CD8-positive, alpha-beta memory T cell (primary cell): ENCODE results near the gene RALA. TPM values are rescaled to one million over a fixed set of nuclear protein-coding genes. Genes with fewer than 3 reads are reported as not detected.

Experiments used
- CTCF ChIA-PET: fragments of 350-600 bp; sonication (Branson Sonifier 250); formaldehyde crosslinking; loops from one replicate; lab custom pipeline; 2021; ENCODE audit warnings: antibody characterized with exemption; lab: Charles Lee
- POLR2A ChIA-PET: fragments of 350-600 bp; sonication (Branson Sonifier 250); formaldehyde crosslinking; loops from one replicate; lab custom pipeline; 2021; ENCODE audit warnings: antibody characterized with exemption; lab: Charles Lee
- DNase-seq, 5 donors: peaks; one replicate each; pipeline versions ENCODE4 v3.0.0 to v3.0.0-alpha.2; 2020 to 2022; ENCODE audit warnings: mixed read lengths in 1 of 5
- H3K27ac ChIP-seq: one replicate; pipeline ENCODE4 v1.7.0; 2013; ENCODE audit warnings: low read depth, mild to moderate bottlenecking, low read length, moderate library complexity
- H3K27me3 ChIP-seq: 2 replicates; pipeline ENCODE4 v1.7.0; 2013; ENCODE audit warnings: low read length, mild to moderate bottlenecking; ENCODE audit not compliant: insufficient read depth, poor library complexity, severe bottlenecking
- H3K36me3 ChIP-seq: 2 replicates; pipeline ENCODE4 v1.7.0; 2013; ENCODE audit warnings: mild to moderate bottlenecking, low read length, moderate library complexity; ENCODE audit not compliant: insufficient read depth
- H3K4me1 ChIP-seq: 2 replicates; pipeline ENCODE4 v1.7.0; 2013; ENCODE audit warnings: mild to moderate bottlenecking, low read length, moderate library complexity; ENCODE audit not compliant: insufficient read depth
- H3K4me3 ChIP-seq: 2 replicates; pipeline ENCODE4 v1.7.0; 2013; ENCODE audit warnings: mild to moderate bottlenecking, low read length
- H3K9me3 ChIP-seq: 2 replicates; pipeline ENCODE4 v1.7.0; 2013; ENCODE audit warnings: mild to moderate bottlenecking, low read length
- H3K27ac Mint-ChIP-seq, 8 donors: one replicate each; pipeline ENCODE4 v1.8.0; 2020 to 2021; ENCODE audit warnings: mixed read lengths in 8 of 8, mild to moderate bottlenecking in 6 of 8, inconsistent platforms in 3 of 8, moderate library complexity in 3 of 8
- H3K27me3 Mint-ChIP-seq, 2 donors: one replicate each; pipeline ENCODE4 v1.8.0; 2020 to 2021; ENCODE audit warnings: mixed read lengths in 2 of 2, mild to moderate bottlenecking in 1 of 2, moderate library complexity in 1 of 2
- H3K36me3 Mint-ChIP-seq, 3 donors: one replicate each; pipeline ENCODE4 v1.8.0; 2020 to 2021; ENCODE audit warnings: mixed read lengths in 3 of 3, inconsistent platforms in 1 of 3, mild to moderate bottlenecking in 1 of 3
- H3K4me1 Mint-ChIP-seq, 3 donors: one replicate each; pipeline ENCODE4 v1.8.0; 2020 to 2021; ENCODE audit warnings: mixed read lengths in 3 of 3, inconsistent platforms in 1 of 3, mild to moderate bottlenecking in 1 of 3
- H3K4me3 Mint-ChIP-seq, 7 donors: one replicate each; pipeline ENCODE4 v1.8.0; 2020 to 2021; ENCODE audit warnings: mixed read lengths in 7 of 7, mild to moderate bottlenecking in 6 of 7, moderate library complexity in 4 of 7, inconsistent platforms in 2 of 7
- H3K9me3 Mint-ChIP-seq, 5 donors: one replicate each; pipeline ENCODE4 v1.8.0; 2020 to 2022; ENCODE audit warnings: mixed read lengths in 5 of 5, mild to moderate bottlenecking in 3 of 5, moderate library complexity in 2 of 5, inconsistent platforms in 1 of 5
- polyA plus RNA-seq: library from polyadenylated mRNA; unstranded; fragments of 300-500 nt; fragmentation: Illumina TruSeq; gene quantifications from one replicate; pipeline ENCODE4 v1.2.3, GENCODE V29; 2021
- total RNA-seq, 2 experiments: library from RNA; stranded (reverse); gene quantifications; one replicate each; pipeline ENCODE4 v1.2.3, GENCODE V29; 2021

The RALA gene
- total and polyA plus RNA-seq, 3 experiments from 2014 or later = 32.9 to 38.6 (median 33.0) TPM

DNA sequence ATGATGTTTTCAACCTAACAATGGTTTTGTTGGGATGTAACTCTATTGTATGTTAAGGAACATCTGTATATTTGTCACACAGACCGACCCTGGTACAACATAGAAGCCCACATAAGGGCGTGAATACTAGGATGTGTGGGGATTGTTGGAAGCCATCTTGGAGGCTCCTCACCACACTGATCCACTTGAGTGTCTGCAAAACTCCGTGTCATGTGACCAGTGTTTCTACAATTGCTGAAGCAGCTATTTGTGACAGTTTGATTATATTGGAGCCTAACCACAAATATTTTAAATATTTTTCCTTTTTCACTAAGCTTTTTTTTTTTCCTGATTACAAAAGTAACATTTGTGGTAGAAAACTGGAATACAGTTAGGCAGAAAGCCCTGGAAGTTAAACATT is 27.9 kb downstream of the RALA start:
- ChIA-PET POLR2A (no interaction called here), CTCF (interaction anchor here (0.9 kb wide), 1 partner anchor 1253 kb away, joined by 3 read pairs; no protein-coding TSS in a partner anchor)
- H3K36me3 ChIP-seq = no peaks in the 10 kb centered on the region
- Mint-ChIP-seq H3K27me3 (no peaks in the 10 kb centered on the region), H3K9me3 (peaks cover 0 to 5% (median 0%) of the 10 kb centered on the region in 5 donors), H3K27ac (no peak overlapping the region), H3K36me3 (peaks cover 8 to 23% (median 10%) of the 10 kb centered on the region in 3 donors), H3K4me1 (peaks cover 27 to 68% (median 65%) of the 10 kb centered on the region in 3 donors), H3K4me3 (no peak overlapping the region)
- H3K4me3 ChIP-seq = no peak overlapping the region
- H3K27ac ChIP-seq = no peak overlapping the region
- no peak for DNase-seq
- H3K9me3 ChIP-seq = no peaks in the 10 kb centered on the region
- no peaks in the 10 kb centered on the region for H3K27me3 ChIP-seq
- H3K4me1 ChIP-seq = peaks cover 6% of the 10 kb centered on the region

DNA sequence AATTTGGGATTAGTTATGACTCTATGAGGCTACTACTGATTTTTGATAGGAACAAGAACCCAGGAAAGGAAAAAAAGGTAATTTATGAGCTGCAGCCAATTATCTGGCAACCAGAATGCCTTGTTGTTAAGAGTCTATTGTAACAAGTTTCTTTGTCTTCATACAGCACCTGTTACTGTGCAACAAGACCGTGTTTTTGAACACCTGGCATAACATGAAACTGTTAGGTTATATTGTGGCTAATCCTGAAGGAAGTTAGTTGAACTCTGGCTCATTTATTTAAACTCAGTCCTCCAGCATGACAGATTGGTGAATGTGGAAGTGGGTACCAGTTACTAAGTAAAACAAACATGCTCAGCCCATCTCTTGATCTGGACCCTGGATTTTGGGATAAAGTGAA is 33.0 kb downstream of the RALA start:
- no peak for DNase-seq
- peak overlapping the region in 1 of 8 donors; percentile 43 for H3K27ac Mint-ChIP-seq
- POLR2A ChIA-PET = interaction anchor here (0.6 kb wide), 1 partner anchor 70 kb away, joined by 4 read pairs; no protein-coding TSS in a partner anchor
- Histone ChIP-seq H3K9me3 (no peaks in the 10 kb centered on the region), H3K27me3 (no peaks in the 10 kb centered on the region), H3K27ac (no peak overlapping the region), H3K36me3 (no peaks in the 10 kb centered on the region), H3K4me3 (no peak overlapping the region), H3K4me1 (no peaks in the 10 kb centered on the region)
- H3K36me3 Mint-ChIP-seq = peaks cover 10 to 29% (median 26%) of the 10 kb centered on the region in 3 donors
- CTCF ChIA-PET = interaction anchor here (1.4 kb wide), 1 partner anchor 27 kb away, joined by 3 read pairs; no protein-coding TSS in a partner anchor
- peaks cover 22 to 53% (median 50%) of the 10 kb centered on the region in 3 donors for H3K4me1 Mint-ChIP-seq
- H3K27me3 Mint-ChIP-seq = no peaks in the 10 kb centered on the region
- peaks cover 0 to 5% (median 3%) of the 10 kb centered on the region in 5 donors for H3K9me3 Mint-ChIP-seq
- no peak overlapping the region for H3K4me3 Mint-ChIP-seq

DNA sequence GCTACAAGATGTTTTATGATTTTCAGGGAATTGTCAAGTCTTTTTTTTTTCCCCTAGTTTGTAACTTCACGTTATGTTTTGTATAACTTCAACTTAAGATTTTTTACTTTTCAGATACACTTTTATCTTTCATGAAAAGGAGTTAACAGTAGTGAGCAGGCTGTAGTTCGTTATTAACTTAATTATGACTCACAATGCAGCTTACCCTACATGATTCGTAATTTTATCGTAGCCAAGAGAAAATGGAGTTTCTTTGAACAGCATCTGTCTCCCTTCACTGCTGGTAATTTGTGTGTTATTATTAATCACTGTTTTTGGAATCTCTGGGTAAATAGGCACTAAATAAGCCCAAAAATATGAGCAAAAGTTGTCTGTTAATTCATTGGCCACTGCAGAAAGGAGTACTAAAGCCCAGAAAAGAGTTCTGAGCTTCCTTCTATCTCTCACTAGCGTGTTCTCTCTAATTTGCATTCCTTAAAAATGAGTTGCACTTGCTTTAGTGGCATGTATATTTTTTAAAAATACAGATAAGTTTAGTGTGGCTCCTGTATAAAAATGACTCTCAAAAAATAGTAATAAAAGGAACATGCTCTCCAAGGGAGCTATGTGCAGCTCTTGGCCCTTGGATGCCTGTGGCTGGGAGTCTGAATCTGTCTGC is 36.1 kb downstream of the RALA start:
- H3K27me3 Mint-ChIP-seq = no peaks in the 10 kb centered on the region
- CTCF ChIA-PET = no interaction called here
- H3K4me1 Mint-ChIP-seq = peaks cover 34 to 67% (median 59%) of the 10 kb centered on the region in 3 donors
- Histone ChIP-seq H3K9me3 (no peaks in the 10 kb centered on the region), H3K27ac (no peak overlapping the region), H3K27me3 (no peaks in the 10 kb centered on the region), H3K4me3 (no peak overlapping the region), H3K36me3 (no peaks in the 10 kb centered on the region), H3K4me1 (peaks cover 2% of the 10 kb centered on the region)
- H3K4me3 Mint-ChIP-seq = no peak overlapping the region
- H3K9me3 Mint-ChIP-seq = peaks cover 0 to 9% (median 5%) of the 10 kb centered on the region in 5 donors
- no peak overlapping the region for H3K27ac Mint-ChIP-seq
- POLR2A ChIA-PET = no interaction called here
- DNase-seq = no peak
- peaks cover 21 to 49% (median 41%) of the 10 kb centered on the region in 3 donors for H3K36me3 Mint-ChIP-seq

DNA sequence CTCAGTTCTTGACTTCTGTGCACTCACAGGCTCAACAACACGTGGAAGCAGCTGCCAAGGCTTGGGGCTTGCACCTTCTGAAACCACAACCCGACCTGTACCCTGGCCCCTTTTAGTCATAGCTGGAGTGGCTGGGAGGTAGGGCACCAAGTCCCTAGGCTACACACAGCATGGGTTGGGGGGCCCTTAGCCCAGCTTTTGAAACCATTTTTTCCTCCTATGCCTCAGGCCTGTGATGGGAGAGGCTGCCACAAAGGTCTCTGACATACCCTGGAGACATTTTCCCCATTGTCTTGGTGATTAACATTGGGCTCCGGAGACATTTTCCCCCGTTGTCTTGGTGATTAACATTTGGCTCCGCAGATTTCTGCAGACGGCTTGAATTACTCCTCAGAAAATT is 38.6 kb downstream of the RALA start:
- no peaks in the 10 kb centered on the region for H3K27me3 ChIP-seq
- Mint-ChIP-seq H3K4me1 (peaks cover 38 to 70% (median 50%) of the 10 kb centered on the region in 3 donors), H3K4me3 (peak overlapping the region in 1 of 7 donors; percentile 51), H3K36me3 (peaks cover 21 to 48% (median 36%) of the 10 kb centered on the region in 3 donors), H3K9me3 (peaks cover 0 to 6% (median 4%) of the 10 kb centered on the region in 5 donors), H3K27me3 (peaks cover 0 to 2% of the 10 kb centered on the region in 2 donors), H3K27ac (peak overlapping the region in 1 of 8 donors; percentile 39)
- H3K4me1 ChIP-seq = peaks cover 7% of the 10 kb centered on the region
- DNase-seq = no peak
- no peak overlapping the region for H3K27ac ChIP-seq
- no peaks in the 10 kb centered on the region for H3K9me3 ChIP-seq
- ChIA-PET POLR2A (no interaction called here), CTCF (no interaction called here)
- H3K36me3 ChIP-seq = no peaks in the 10 kb centered on the region
- H3K4me3 ChIP-seq = no peak overlapping the region

DNA sequence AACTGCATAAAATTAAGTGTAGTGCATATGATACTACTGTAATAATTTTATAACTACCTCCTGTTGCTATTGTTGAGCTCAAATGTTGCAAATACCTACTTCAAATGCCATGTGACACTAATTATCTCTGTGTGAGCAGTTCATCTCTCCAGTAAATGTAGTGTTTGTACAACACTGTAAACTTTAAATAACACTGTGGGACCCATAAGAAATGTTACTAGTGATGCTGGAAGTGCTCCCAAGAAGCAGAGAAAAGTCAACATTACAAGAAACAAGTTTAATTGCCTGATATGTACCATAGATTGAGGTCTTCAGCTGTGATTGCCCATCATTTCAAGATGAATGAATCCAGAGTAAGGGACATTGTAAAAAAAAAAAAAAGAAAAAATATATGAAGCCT is 39.9 kb downstream of the RALA start:
- H3K4me3 Mint-ChIP-seq = no peak overlapping the region
- H3K4me1 Mint-ChIP-seq = peaks cover 36 to 71% (median 52%) of the 10 kb centered on the region in 3 donors
- peaks cover 23 to 48% (median 36%) of the 10 kb centered on the region in 3 donors for H3K36me3 Mint-ChIP-seq
- peaks cover 0 to 6% (median 4%) of the 10 kb centered on the region in 5 donors for H3K9me3 Mint-ChIP-seq
- CTCF ChIA-PET = no interaction called here
- Histone ChIP-seq H3K27ac (no peak overlapping the region), H3K36me3 (no peaks in the 10 kb centered on the region), H3K4me1 (peaks cover 7% of the 10 kb centered on the region), H3K27me3 (no peaks in the 10 kb centered on the region), H3K4me3 (no peak overlapping the region), H3K9me3 (no peaks in the 10 kb centered on the region)
- POLR2A ChIA-PET = no interaction called here
- peak overlapping the region in 1 of 8 donors; percentile 3 for H3K27ac Mint-ChIP-seq
- DNase-seq = no peak
- H3K27me3 Mint-ChIP-seq = peaks cover 0 to 2% of the 10 kb centered on the region in 2 donors

DNA sequence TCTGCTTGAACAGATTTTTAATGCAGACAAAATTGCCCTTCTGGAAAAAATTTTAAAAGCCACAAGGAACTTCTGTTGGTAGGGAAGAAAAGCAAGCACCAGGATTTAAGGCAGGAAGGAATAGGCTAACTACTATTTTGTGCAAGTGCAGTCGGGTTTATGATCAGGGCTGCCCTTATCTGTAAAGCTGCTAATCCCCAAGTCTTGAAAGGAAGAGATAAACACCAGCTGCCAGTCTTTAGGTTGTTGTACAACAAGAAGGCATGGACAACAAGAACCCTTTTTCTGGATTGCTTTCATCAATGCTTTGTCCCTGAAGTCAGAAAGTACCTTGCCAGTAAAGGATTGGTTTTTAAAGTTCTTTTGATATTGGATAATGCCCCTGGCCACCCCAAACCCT is 40.7 kb downstream of the RALA start:
- ChIA-PET POLR2A (no interaction called here), CTCF (no interaction called here)
- Mint-ChIP-seq H3K4me1 (peaks cover 36 to 73% (median 53%) of the 10 kb centered on the region in 3 donors), H3K9me3 (peaks cover 0 to 6% (median 4%) of the 10 kb centered on the region in 5 donors), H3K27ac (no peak overlapping the region), H3K4me3 (no peak overlapping the region), H3K27me3 (peaks cover 0 to 2% of the 10 kb centered on the region in 2 donors), H3K36me3 (peaks cover 23 to 51% (median 36%) of the 10 kb centered on the region in 3 donors)
- Histone ChIP-seq H3K4me3 (no peak overlapping the region), H3K27ac (no peak overlapping the region), H3K27me3 (no peaks in the 10 kb centered on the region), H3K36me3 (no peaks in the 10 kb centered on the region), H3K9me3 (no peaks in the 10 kb centered on the region), H3K4me1 (peaks cover 7% of the 10 kb centered on the region)
- DNase-seq = no peak

DNA sequence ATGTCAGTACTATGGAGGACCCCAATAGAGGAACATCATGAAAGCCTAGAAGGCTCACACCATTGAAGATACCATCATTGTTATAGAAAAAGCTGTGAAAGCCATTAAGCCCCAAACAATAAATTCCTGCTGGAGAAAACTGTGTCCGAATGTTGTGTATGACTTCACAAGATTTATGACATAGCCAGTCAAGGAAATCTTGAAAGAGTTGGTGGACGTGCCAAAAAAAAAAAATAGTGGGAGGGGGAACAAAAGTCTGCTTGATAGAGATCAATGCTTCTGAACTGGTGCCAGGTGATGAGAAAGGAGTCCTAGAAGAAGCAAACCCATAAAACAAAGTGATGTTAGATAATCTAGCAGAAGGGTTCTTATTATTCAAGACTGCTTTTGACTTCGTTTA is 41.2 kb downstream of the RALA start:
- Histone ChIP-seq H3K9me3 (no peaks in the 10 kb centered on the region), H3K36me3 (no peaks in the 10 kb centered on the region), H3K4me1 (peaks cover 7% of the 10 kb centered on the region), H3K27ac (no peak overlapping the region), H3K4me3 (no peak overlapping the region), H3K27me3 (no peaks in the 10 kb centered on the region)
- peaks cover 39 to 73% (median 53%) of the 10 kb centered on the region in 3 donors for H3K4me1 Mint-ChIP-seq
- H3K9me3 Mint-ChIP-seq = peaks cover 0 to 6% (median 4%) of the 10 kb centered on the region in 5 donors
- H3K4me3 Mint-ChIP-seq = peak overlapping the region in 1 of 7 donors; percentile 63
- ChIA-PET POLR2A (no interaction called here), CTCF (no interaction called here)
- H3K36me3 Mint-ChIP-seq = peaks cover 26 to 49% (median 36%) of the 10 kb centered on the region in 3 donors
- DNase-seq = no peak
- H3K27ac Mint-ChIP-seq = no peak overlapping the region
- H3K27me3 Mint-ChIP-seq = peaks cover 0 to 2% of the 10 kb centered on the region in 2 donors

DNA sequence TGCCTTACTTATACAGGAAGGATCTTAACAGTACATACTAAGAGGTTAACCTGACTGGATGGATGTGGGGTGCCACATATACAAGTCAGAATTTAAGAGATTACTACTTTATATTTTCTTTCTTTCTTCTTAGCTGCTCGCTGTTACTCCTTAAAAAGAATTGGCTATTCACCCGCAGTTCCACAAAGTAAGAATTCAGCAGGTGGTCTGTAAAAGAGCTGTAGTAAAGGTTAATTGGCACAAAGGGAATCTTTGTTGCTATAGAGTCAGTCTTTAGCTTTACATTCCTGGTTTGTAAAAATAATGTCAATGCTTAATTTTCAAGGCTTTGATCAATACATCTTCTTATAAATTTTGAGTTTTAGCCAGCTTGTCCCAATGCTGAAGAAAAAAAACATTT is 43.2 kb downstream of the RALA start:
- H3K36me3 ChIP-seq = no peaks in the 10 kb centered on the region
- no peaks in the 10 kb centered on the region for H3K27me3 ChIP-seq
- Mint-ChIP-seq H3K27me3 (peaks cover 0 to 2% of the 10 kb centered on the region in 2 donors), H3K4me1 (peaks cover 39 to 78% (median 65%) of the 10 kb centered on the region in 3 donors), H3K4me3 (no peak overlapping the region), H3K36me3 (peaks cover 22 to 41% (median 23%) of the 10 kb centered on the region in 3 donors), H3K27ac (peak overlapping the region in 2 of 8 donors; percentile 19 to 55), H3K9me3 (peaks cover 0 to 6% (median 0%) of the 10 kb centered on the region in 5 donors)
- no peak for DNase-seq
- CTCF ChIA-PET = interaction anchor here (1.7 kb wide), 1 partner anchor 86 kb away, joined by 3 read pairs; no protein-coding TSS in a partner anchor
- no peaks in the 10 kb centered on the region for H3K9me3 ChIP-seq
- H3K4me1 ChIP-seq = peaks cover 7% of the 10 kb centered on the region
- no peak overlapping the region for H3K4me3 ChIP-seq
- no peak overlapping the region for H3K27ac ChIP-seq
- POLR2A ChIA-PET = no interaction called here
